ENCODE measurements around the gene DDIAS. TPM values are rescaled to one million over a fixed set of nuclear protein-coding genes. Genes with fewer than 3 reads are reported as not detected.

Gene DDIAS
- total RNA-seq, 3 donors from 2014 or later: 0.87 to 4.4 (median 1.2) TPM

DNA sequence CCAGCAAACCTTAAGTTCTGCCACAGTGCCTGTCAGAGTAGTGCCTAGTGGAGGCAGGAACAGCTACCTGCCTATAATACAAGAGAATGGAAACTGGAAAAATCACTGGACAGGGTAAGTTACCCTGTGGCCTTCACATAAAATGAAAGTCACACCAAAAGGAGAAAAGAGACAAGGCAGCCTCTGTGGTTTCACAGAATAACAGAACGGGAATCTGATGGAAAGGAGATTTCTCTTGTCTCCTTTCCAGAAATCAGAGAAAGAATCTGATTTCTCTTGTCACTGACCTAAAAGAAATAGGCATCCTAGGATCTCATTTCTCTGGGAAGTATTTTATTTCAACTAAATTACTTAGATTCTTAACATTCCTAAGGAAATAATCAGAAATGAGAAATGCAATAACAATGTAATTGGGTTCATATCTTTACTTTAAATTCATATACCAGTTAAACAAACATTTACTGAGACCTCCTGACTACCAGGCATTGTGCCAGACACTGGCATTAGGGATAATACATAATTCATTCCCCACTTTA is 42.9 kb upstream of the DDIAS start:
- H3K4me3 ChIP-seq: no peak overlapping the region
- H3K36me3 ChIP-seq (ENCODE audit: low read depth): no peaks in the 10 kb centered on the region
- intact Hi-C loops (cut with DNase I, micrococcal nuclease): no loop called here
- no peaks in the 10 kb centered on the region for H3K4me1 ChIP-seq (ENCODE audit: low read depth)
- DNase-seq (no peak), ATAC-seq (no peak)
- TF ChIP-seq, protein P1, sequence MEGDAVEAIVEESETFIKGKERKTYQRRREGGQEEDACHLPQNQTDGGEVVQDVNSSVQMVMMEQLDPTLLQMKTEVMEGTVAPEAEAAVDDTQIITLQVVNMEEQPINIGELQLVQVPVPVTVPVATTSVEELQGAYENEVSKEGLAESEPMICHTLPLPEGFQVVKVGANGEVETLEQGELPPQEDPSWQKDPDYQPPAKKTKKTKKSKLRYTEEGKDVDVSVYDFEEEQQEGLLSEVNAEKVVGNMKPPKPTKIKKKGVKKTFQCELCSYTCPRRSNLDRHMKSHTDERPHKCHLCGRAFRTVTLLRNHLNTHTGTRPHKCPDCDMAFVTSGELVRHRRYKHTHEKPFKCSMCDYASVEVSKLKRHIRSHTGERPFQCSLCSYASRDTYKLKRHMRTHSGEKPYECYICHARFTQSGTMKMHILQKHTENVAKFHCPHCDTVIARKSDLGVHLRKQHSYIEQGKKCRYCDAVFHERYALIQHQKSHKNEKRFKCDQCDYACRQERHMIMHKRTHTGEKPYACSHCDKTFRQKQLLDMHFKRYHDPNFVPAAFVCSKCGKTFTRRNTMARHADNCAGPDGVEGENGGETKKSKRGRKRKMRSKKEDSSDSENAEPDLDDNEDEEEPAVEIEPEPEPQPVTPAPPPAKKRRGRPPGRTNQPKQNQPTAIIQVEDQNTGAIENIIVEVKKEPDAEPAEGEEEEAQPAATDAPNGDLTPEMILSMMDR (IDR thresholded peaks at IDR 0.05): no peak
- H3K9me3 ChIP-seq: no peaks in the 10 kb centered on the region

DNA sequence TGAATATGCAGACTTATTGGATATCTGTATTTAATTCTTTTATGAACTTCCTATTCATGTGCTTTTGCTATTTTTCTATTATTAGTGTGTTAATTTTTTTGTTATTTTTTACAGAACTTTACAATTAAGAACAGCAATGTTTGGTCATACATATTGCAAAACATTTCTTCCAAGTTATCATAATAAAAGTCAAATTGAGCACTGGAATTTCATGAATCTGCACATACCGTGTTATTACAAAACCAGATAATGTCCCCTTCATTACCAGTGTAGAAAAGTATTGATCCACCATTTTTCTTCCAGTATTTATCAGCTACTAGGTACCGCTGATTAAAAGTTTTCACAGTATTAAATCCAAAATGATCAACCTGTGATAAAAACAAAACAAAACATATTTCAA is 41.8 kb upstream of the DDIAS start:
- ATAC-seq (no peak), DNase-seq (no peak)
- no peak overlapping the region for H3K4me3 ChIP-seq
- intact Hi-C loops (cut with DNase I, micrococcal nuclease): no loop called here
- TF ChIP-seq, protein P1 (IDR thresholded peaks at IDR 0.05): no peak
- no peaks in the 10 kb centered on the region for H3K4me1 ChIP-seq (ENCODE audit: low read depth)
- no peaks in the 10 kb centered on the region for H3K9me3 ChIP-seq
- no peaks in the 10 kb centered on the region for H3K36me3 ChIP-seq (ENCODE audit: low read depth)

DNA sequence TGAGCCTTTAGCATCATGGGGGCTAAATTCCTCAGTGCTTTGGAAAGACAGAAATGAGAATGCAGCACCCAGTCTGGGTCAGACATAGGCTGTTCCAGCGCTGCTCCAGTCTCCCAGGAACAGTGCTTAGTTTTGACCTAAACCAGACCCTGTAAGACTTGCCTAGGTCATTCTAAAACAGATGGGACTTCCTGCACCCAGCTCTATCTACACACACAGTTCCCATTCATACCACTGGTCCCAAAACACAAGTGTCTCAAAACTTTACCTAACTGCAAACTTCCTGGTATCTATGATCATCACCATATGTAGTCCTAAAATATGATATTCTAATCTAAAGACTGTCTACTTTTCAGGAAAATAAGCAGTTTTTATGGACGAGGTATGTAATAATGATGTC is 39.2 kb upstream of the DDIAS start:
- TF ChIP-seq, protein P1 (IDR thresholded peaks at IDR 0.05): no peak
- Histone ChIP-seq H3K4me1 (ENCODE audit: low read depth) (no peaks in the 10 kb centered on the region), H3K36me3 (ENCODE audit: low read depth) (no peaks in the 10 kb centered on the region), H3K4me3 (no peak overlapping the region), H3K9me3 (no peaks in the 10 kb centered on the region)
- intact Hi-C loops (cut with DNase I, micrococcal nuclease): no loop called here
- no peak for DNase-seq
- ATAC-seq: no peak

DNA sequence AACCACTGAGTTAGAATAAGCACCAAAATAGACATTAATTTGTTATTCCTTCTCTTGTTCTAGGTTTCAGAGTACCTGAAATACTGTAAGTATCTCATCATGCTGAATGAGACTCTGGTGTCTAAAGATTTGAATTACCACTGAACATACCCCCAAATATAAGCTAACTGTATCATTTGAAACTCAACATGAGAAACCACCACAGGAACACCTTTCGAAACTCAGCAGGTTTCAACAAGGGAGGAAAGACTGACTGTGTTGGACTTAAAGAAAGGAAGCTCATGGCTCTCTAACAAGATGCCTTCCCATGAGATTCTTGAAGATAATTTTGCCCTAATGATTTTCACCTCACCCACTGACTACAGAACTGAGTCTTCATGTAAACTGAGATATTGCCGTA is 38.3 kb upstream of the DDIAS start:
- ATAC-seq (no peak), DNase-seq (no peak)
- Histone ChIP-seq H3K36me3 (ENCODE audit: low read depth) (no peaks in the 10 kb centered on the region), H3K4me1 (ENCODE audit: low read depth) (no peaks in the 10 kb centered on the region), H3K4me3 (no peak overlapping the region), H3K9me3 (no peaks in the 10 kb centered on the region)
- TF ChIP-seq, protein P1 (IDR thresholded peaks at IDR 0.05): no peak
- intact Hi-C loops (cut with DNase I, micrococcal nuclease): no loop called here

DNA sequence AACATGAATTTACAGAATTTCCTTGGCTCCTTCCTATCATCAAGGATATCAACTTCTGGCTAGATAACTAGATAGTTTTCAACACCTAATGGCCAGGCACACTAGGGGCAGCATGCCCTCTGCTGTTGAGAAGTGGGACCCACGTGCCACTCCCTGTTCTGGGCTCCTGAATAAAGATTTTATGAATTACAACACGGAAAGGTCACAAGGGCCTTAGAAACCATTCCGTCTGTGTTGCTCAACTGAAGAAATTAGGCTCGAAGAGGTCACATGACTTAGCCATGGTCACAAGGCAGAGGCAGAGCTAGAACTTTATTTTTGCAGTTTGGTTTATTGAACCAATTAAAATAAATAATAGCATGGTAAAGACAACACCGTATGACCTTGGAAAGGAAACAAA is 37.3 kb upstream of the DDIAS start:
- TF ChIP-seq, protein P1 (IDR thresholded peaks at IDR 0.05): no peak
- DNase-seq: peak in 2 of 3 donors; percentile 61 to 64
- Histone ChIP-seq H3K4me3 (no peak overlapping the region), H3K36me3 (ENCODE audit: low read depth) (no peaks in the 10 kb centered on the region), H3K9me3 (no peaks in the 10 kb centered on the region), H3K4me1 (ENCODE audit: low read depth) (no peaks in the 10 kb centered on the region)
- peak; percentile 84 for ATAC-seq
- intact Hi-C loops (cut with DNase I, micrococcal nuclease): no loop called here

DNA sequence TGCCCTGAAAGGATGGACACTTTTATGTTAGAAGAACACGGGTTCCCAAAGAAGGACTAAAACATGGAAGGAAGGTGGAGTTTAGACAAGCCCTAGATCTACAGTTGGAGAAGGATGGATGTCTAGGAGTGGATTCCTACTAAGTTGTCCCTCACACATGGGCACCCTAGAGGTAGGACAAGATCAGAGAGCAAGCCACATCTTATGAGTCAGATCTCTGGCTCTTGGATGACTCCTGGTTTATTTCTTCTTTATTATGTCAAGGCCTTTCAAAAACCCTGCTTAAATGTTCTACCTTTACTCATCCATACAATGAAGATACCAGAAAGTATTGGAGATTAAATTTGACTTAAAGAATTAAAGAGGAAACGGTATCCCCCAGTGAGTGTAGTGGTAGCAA is 35.7 kb upstream of the DDIAS start:
- Histone ChIP-seq H3K4me3 (no peak overlapping the region), H3K4me1 (ENCODE audit: low read depth) (no peaks in the 10 kb centered on the region), H3K36me3 (ENCODE audit: low read depth) (no peaks in the 10 kb centered on the region), H3K9me3 (no peaks in the 10 kb centered on the region)
- DNase-seq: no peak
- TF ChIP-seq, protein P1 (IDR thresholded peaks at IDR 0.05): no peak
- no peak for ATAC-seq
- intact Hi-C loops (cut with DNase I, micrococcal nuclease): loop anchor here in 1 of 2 donors (2.0 kb wide), 1 partner anchor 61 kb away; no protein-coding TSS in a partner anchor

Measured in mucosa of descending colon (tissue), 3 donors.